GM21786 (cell line): Measurements from ENCODE around the gene ERN1.

Experiments used
- ATAC-seq: cut with Tn5 transposase; IDR thresholded peaks from one replicate; pipeline ENCODE4 v1.9.1; 2021; ENCODE audit not compliant: unreplicated experiment

ERN1 gene

DNA sequence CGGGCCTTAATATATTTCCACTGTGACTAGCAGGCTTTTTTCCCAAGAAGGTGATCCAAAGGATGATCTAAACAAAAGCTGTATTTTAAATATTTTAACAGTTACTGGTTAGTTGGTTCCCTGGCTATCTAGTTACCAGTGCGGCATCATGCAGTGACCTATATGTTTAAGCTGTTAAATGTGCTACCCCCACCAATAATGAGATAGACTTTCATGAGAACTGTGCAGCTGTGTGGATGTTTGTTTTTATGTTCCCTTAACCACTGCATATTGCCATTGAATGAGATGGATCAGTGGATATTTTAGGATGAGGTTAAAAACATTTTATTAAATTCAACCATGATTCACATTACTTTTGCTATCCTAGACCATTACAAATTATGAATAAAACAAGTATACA, 16.9 kb downstream of the ERN1 start:
- ATAC-seq = no peak

DNA sequence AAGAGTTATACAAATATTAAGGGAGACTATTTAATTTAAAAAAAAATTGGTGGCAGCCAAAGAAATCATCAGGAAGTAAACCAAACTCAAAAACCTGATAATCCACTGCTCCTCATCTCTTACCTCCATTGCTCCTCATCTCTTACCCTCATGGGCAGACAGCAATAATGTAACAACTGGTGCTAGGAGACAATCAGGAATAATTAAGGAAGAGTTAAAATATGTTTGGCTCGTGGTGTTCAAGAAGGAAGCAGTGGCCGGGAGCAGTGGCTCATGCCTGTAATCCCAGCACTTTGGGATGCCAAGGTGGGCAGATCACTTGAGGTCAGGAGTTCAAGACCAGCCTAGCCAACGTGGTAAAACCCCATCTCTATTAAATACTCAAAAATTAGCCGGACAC, 18.1 kb downstream of the ERN1 start:
- no peak for ATAC-seq

GRCh38 chr17:64110379-64111152, 19.4 kb downstream of the ERN1 start:
- no peak for ATAC-seq

DNA sequence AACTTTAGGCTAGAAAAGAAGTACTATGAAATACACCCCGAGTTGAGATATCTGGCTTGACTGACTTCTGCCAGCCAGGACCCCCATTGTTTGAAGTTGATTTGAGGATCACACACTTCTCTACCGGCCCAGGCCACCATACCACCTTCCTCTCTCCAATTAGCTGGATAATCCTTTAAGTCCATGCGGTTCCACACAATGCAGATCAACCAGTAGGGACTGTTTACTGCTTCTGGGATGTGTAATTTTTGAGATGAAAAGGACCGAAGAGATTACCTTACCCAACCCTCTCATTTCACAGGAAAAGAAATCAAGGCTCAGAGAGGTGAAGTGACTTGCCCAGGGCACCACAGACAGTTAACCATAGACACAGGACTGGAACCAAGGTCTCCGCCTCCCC, 20.5 kb downstream of the ERN1 start:
- no peak for ATAC-seq

DNA sequence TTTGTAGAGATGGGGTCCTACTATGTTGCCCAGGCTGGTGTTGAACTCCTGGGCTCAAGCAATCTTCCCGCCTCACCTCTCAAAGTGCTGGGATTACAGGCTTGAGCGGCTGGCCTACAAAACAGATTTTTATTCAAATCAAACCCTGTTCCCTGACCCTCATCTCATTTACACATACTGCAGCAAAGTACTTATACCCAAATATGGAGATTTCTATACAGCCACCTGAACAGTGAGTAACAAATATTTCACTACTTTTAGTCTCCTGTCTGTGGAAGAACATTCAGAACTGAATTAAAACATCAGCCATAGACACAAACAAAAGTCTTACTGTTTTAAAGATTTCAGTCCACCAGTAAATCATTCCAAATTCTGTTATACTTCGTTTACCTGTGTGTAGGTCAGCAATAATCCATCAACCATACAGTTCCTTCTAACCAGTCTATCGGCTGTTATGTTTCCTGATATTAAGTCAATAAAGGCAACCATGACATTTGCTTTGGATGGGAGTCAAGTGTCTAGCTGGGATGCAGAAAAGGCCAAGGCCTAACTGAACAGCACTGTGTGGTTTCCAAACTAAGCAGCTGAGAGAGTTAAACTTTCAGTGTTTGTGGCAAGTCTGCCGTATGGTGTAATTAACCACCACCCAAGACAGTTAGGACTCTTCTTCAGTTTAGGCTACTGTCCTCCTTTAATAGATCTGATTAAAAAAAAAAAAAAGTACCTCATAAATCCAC, 22.3 kb downstream of the ERN1 start:
- ATAC-seq = no peak

GRCh38 chr17:64106918-64107317, 23.0 kb downstream of the ERN1 start:
- ATAC-seq = no peak

DNA sequence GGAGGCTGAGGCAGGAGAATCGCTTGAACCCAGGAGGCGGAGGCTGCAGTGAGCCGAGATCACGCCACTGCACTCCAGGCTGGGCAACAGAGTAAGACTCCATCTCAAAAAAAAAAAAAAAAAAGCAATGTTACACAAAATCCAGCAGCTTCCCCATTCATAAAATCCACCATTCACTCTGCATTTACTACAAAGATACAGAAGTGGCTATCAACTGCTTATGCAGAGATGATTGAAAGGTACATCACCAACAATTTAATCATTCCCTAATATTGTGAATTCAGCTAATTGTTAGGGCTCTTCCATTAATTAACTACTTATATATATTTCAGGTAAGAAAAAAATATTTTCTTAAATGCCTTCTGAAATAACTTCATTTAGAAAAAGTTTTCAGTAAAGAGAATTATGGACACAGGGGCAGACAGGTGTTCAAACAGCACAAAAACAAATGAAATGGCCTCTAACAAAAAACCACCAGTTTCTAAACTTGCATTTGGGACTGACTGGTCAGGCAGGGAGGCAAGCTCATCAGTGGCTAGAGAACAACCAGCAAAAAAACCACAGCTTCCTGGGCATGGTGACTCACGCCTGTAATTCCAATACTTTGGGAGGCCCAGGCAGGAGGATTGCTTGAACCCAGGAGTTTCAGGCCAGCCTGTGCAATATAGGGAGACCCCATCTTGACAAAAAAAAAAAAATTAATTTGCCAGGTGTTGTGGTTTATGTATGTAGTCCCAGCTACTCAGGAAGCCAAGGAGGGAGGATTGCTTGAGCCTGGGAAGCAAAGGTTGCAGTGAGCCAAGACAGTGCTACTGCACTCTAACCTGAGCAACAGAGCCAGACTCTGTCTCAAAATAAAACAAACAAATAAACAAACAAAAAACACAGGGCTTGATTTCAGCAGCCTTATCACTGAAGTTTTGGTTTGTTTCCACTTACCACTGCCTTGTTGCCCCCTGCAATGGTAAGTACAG, 26.3 kb downstream of the ERN1 start:
- no peak for ATAC-seq

DNA sequence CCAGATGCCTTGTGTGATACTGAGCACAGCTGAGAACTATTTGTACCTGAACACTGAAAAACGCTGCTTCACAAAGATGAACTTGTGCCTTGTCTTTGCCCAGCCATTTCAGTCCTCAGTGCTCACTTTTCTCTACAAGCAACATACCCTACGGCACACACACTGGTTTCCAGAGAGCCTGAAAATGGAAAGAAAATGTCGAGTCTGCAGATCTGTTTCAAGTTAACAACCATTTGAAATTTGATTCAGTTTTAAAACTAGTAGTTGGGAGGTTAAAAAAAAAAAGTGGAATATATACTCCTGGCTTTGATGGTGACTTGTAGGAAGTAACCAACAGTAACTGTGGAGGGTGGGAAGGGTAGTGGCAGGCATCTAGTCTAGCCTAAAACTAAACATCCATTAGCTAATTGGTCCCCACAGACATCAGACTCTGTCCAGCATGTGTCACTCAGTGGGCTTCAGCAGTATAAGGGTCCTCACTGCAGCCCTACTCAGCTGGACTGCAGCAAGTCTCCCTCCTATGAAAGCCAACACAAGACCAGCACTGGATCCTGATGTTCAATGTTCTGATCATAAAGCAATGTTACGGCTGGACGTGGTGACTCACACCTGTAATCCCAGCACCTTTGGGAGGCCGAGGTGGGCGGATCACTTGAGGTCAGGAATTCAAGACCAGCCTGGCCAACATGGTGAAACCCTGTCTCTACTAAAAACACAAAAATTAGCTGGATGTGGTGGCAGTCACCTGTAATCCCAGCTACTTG, 27.1 kb downstream of the ERN1 start:
- no peak for ATAC-seq

- no peak for ATAC-seq
Observed at GRCh38 chr17:64099543-64099942, 30.4 kb downstream of the ERN1 start.

DNA sequence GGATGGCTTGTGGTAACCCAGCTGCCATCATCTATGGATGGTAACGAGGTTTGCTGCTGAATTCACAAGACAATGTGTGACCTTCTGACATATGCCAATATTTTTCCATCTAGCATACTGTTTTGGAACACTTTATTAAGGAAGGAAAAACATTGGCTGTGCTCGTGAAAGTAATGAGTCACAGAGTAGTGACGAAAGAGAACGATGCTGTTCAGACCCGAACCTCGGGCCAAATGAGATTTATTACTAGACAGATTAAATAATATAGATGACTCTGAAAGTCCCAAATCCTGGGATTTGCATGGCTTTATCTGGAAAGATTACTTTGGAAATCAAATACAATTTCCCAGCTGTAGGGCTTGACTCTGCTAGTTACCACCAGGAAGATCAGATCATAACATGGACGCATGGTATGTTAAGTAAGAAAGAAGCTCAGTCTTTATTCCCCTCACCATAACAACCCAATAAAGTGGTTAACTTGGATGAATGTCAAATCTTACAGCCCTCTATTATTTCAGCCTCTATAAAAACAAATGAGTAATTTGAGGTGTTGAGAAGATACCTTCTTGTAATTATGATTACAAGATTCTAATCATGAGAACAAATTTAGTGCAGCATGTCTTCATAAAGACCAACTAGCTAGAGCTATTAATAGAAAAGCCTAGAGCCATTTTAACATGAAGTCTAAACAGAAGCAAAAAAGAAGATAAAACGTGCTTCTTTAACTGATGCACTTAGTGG, 32.6 kb downstream of the ERN1 start:
- no peak for ATAC-seq

- no peak for ATAC-seq
Observed at GRCh38 chr17:64096037-64096436, 33.9 kb downstream of the ERN1 start.

- no peak for ATAC-seq
Observed at GRCh38 chr17:64095144-64095882, 34.6 kb downstream of the ERN1 start.

- no peak for ATAC-seq
Observed at GRCh38 chr17:64094412-64094811, 35.5 kb downstream of the ERN1 start.

- ATAC-seq = no peak
Observed at GRCh38 chr17:64092952-64093451, 36.9 kb downstream of the ERN1 start.

- ATAC-seq = no peak
Observed at GRCh38 chr17:64092113-64092512, 37.8 kb downstream of the ERN1 start.

DNA sequence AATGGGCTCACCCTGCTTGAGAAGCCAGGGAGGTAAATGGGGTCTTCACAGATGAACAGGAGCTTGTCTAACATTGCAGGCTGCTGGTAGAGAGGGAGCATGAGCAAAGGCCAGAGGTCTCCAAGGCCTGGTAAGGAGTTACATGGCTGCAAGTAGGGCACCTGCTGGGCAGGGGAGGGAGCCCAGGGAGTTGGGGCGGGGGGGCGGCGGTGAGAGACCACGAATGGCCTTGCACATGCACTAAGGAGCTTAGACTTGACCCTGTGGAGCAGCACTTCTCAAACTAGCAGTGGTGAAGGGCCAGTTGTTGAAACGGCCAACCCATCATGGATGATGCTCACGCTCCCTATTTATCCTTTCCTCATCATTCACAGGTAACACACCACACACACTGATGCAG, 38.4 kb downstream of the ERN1 start:
- no peak for ATAC-seq

GRCh38 chr17:64091116-64091515, 38.8 kb downstream of the ERN1 start:
- peak; percentile 62 for ATAC-seq

GRCh38 chr17:64090144-64090543, 39.8 kb downstream of the ERN1 start:
- ATAC-seq = no peak
